Measurements from ENCODE around the gene ALDH18A1. TPM values are rescaled to one million over a fixed set of nuclear protein-coding genes. Genes with fewer than 3 reads are reported as not detected.
"Not testable (repeated sequence)": the region's sequence is repeated elsewhere in the genome, so short reads cannot be mapped to it uniquely, and the experiment has no call there.

Gene ALDH18A1
- total RNA-seq, 2 experiments from 2014 or later, result 46.8 to 48.7 TPM

DNA sequence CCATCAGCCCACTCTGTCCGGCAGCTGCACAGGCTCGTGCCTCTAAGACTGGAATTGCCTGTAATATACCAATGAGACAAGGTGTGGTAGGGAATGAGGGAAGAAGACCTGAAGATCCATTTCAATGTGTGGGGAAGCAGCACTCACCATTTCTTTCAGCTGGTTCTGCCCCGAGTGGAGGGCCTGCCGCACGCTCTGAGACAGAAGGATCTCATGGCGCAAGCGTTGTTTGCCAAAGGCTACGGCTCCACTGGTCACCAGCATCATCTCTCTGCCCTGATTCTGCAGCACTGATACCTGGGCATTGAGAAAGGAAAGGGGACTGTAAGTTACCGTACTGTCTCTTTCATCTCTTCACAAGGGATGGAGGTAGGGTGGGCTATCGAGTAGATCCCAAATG is 19.4 kb downstream of the ALDH18A1 start:
- Mint-ChIP-seq H3K27ac (no peak overlapping the region), H3K27me3 (no peaks in the 10 kb centered on the region), H3K9me3 (no peaks in the 10 kb centered on the region), H3K4me3 (no peak overlapping the region), H3K36me3 (peaks cover 42% of the 10 kb centered on the region), H3K4me1 (no peaks in the 10 kb centered on the region)
- no peak for DNase-seq
- no peak for ATAC-seq (ENCODE audit: low read depth)
- POLR2A ChIA-PET, result no interaction called here

GRCh38 chr10:95635319-95635733 is 21.2 kb downstream of the ALDH18A1 start:
- no peaks in the 10 kb centered on the region for H3K9me3 Mint-ChIP-seq
- H3K4me1 Mint-ChIP-seq, result no peaks in the 10 kb centered on the region
- peaks cover 47% of the 10 kb centered on the region for H3K36me3 Mint-ChIP-seq
- H3K27me3 Mint-ChIP-seq, result no peaks in the 10 kb centered on the region
- no peak overlapping the region for H3K4me3 Mint-ChIP-seq
- DNase-seq, result no peak
- POLR2A ChIA-PET, result no interaction called here
- no peak overlapping the region for H3K27ac Mint-ChIP-seq
- no peak for ATAC-seq (ENCODE audit: low read depth)

DNA sequence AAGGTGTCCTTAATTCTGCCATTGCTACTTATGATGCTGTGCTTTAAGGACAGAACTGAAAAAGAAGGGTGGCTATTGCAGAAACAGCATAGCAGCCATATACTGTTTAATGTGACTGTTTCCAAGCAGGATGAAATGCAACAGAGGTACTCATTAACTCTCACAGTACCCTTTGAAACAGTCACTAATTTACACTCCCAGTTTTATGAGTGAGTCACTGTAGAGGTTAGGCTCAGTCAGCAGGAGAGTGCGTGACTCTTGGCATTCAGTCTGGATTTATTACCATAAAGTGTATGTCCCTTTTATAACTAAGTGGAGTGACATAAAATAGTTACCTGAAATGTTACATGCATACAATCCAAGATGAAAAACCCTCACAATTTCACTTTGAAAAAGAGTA is 27.7 kb downstream of the ALDH18A1 start:
- Mint-ChIP-seq H3K4me3 (no peak overlapping the region), H3K9me3 (no peaks in the 10 kb centered on the region), H3K4me1 (peaks cover 6% of the 10 kb centered on the region), H3K36me3 (peaks cover 31% of the 10 kb centered on the region), H3K27ac (no peak overlapping the region), H3K27me3 (no peaks in the 10 kb centered on the region)
- POLR2A ChIA-PET, result no interaction called here
- ATAC-seq (ENCODE audit: low read depth) (no peak), DNase-seq (no peak)

- Mint-ChIP-seq H3K27ac (no peak overlapping the region), H3K4me3 (no peak overlapping the region), H3K27me3 (no peaks in the 10 kb centered on the region), H3K9me3 (no peaks in the 10 kb centered on the region), H3K36me3 (peaks cover 16% of the 10 kb centered on the region), H3K4me1 (peaks cover 6% of the 10 kb centered on the region)
- no peak for DNase-seq
- ATAC-seq (ENCODE audit: low read depth), result no peak
- POLR2A ChIA-PET, result no interaction called here
Observed at GRCh38 chr10:95626500-95626899, 30.0 kb downstream of the ALDH18A1 start.

DNA sequence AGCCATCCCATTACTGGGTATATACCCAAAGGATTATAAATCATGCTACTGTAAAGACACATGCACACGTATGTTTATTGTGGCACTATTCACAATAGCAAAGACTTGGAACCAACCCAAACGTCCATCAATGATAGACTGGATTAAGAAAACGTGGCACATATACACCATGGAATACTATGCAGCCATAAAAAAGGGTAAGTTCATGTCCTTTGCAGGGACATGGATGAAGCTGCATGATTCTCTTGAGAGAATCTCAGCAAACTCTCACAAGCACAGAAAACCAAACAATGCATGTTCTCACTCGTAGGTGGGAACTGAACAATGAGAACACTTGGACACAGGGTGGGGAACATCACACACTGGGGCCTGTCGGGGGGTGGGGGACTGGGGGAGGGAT is 36.1 kb downstream of the ALDH18A1 start:
- ATAC-seq (ENCODE audit: low read depth); H3K27me3 Mint-ChIP-seq; H3K9me3 Mint-ChIP-seq; H3K27ac Mint-ChIP-seq; H3K4me3 Mint-ChIP-seq; H3K4me1 Mint-ChIP-seq; POLR2A ChIA-PET; DNase-seq: not testable (repeated sequence)
- peaks cover 30% of the 10 kb centered on the region for H3K36me3 Mint-ChIP-seq

DNA sequence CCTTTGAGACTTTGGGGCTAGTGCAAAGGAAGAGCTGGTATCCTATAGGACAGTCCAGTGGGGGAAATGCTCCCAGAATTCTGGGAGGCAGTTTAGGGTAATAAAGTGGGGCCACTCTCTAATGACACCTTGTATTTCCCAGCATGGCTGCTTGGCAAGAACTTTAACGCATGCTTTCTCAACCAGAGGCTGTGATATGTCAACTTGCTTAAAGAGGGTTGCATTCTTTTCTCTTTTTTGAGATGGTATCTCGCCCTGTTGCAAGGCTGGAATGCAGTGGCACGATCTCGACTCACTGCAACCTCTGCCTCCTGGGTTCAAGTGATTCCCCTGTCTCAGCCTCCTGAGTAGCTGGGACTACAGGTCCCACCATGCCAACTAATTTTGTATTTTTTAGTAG is 38.4 kb downstream of the ALDH18A1 start:
- no peak for ATAC-seq (ENCODE audit: low read depth)
- no peaks in the 10 kb centered on the region for H3K9me3 Mint-ChIP-seq
- H3K4me3 Mint-ChIP-seq, result no peak overlapping the region
- no peak overlapping the region for H3K27ac Mint-ChIP-seq
- POLR2A ChIA-PET, result no interaction called here
- H3K4me1 Mint-ChIP-seq, result no peaks in the 10 kb centered on the region
- peaks cover 33% of the 10 kb centered on the region for H3K36me3 Mint-ChIP-seq
- no peak for DNase-seq
- no peaks in the 10 kb centered on the region for H3K27me3 Mint-ChIP-seq

GRCh38 chr10:95616446-95616845 is 40.1 kb downstream of the ALDH18A1 start:
- H3K4me1 Mint-ChIP-seq, result no peaks in the 10 kb centered on the region
- H3K4me3 Mint-ChIP-seq, result no peak overlapping the region
- no peak for DNase-seq
- no peaks in the 10 kb centered on the region for H3K9me3 Mint-ChIP-seq
- peaks cover 35% of the 10 kb centered on the region for H3K36me3 Mint-ChIP-seq
- POLR2A ChIA-PET, result no interaction called here
- H3K27me3 Mint-ChIP-seq, result no peaks in the 10 kb centered on the region
- ATAC-seq (ENCODE audit: low read depth), result no peak
- no peak overlapping the region for H3K27ac Mint-ChIP-seq

- peaks cover 17% of the 10 kb centered on the region for H3K36me3 Mint-ChIP-seq
Observed at GRCh38 chr10:95613330-95613729, 43.2 kb downstream of the ALDH18A1 start.

GRCh38 chr10:95610727-95611126 is 45.8 kb downstream of the ALDH18A1 start:
- POLR2A ChIA-PET, result no interaction called here
- H3K27me3 Mint-ChIP-seq, result no peaks in the 10 kb centered on the region
- DNase-seq, result no peak
- no peak overlapping the region for H3K27ac Mint-ChIP-seq
- no peaks in the 10 kb centered on the region for H3K9me3 Mint-ChIP-seq
- no peak for ATAC-seq (ENCODE audit: low read depth)
- H3K36me3 Mint-ChIP-seq, result peaks cover 21% of the 10 kb centered on the region
- H3K4me1 Mint-ChIP-seq, result no peaks in the 10 kb centered on the region
- H3K4me3 Mint-ChIP-seq, result no peak overlapping the region

More at GRCh38 chr10:95613330-95613729, 43.2 kb downstream of the ALDH18A1 start:
- Mint-ChIP-seq H3K4me3 (no peak overlapping the region), H3K27ac (no peak overlapping the region), H3K27me3 (no peaks in the 10 kb centered on the region), H3K4me1 (no peaks in the 10 kb centered on the region), H3K9me3 (no peaks in the 10 kb centered on the region)
- POLR2A ChIA-PET, result no interaction called here
- ATAC-seq (ENCODE audit: low read depth), result no peak
- DNase-seq, result no peak

- POLR2A ChIA-PET, result no interaction called here
- Mint-ChIP-seq H3K4me3 (no peak overlapping the region), H3K9me3 (no peaks in the 10 kb centered on the region), H3K36me3 (peaks cover 12% of the 10 kb centered on the region), H3K4me1 (no peaks in the 10 kb centered on the region), H3K27me3 (no peaks in the 10 kb centered on the region), H3K27ac (no peak overlapping the region)
- ATAC-seq (ENCODE audit: low read depth), result no peak
- DNase-seq, result no peak
Observed at GRCh38 chr10:95606922-95607321, 49.6 kb downstream of the ALDH18A1 start.

DNA sequence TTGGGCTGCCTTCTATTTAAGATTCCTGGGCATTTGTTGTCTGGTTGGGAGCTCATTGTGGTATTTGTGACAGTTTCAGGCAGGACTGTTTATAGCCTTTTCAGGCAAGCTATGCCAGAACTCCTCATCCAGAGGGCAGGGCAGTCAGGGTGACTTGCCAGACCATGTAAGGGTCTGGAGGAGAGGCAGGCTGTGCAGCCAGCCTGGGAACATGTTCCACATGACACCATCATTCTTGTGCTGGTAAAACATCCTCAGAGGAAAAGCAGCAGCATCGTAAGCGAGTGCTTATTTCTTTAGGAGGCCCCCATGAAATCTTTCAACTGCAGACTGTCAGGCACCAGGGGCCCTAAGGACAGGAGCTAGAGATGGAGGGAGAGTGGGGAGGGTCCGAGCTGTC is 51.3 kb downstream of the ALDH18A1 start:
- H3K36me3 Mint-ChIP-seq, result peaks cover 7% of the 10 kb centered on the region
- H3K4me3 Mint-ChIP-seq, result no peak overlapping the region

DNA sequence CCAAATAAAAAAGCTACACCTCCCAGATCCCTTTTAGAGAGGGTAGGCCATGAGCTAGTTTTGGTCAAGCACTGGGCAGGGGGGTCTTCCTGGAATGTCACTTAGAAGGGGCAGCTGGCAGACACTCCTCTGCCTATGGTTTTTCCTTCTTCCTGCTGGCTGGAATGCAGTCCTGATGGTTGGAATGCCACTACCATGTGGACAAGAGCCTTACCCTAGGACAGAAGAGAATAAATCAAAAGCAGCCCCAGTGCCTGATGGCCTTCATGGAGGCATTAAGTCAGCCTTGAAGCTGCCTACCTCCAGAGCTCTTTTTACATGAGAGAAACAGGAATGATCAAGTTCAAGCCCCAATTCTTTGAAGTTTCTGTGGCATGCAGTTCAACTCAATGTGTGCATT is 51.9 kb downstream of the ALDH18A1 start:
- ATAC-seq (ENCODE audit: low read depth) (no peak), DNase-seq (no peak)
- H3K27ac Mint-ChIP-seq, result no peak overlapping the region
- POLR2A ChIA-PET, result no interaction called here
- peaks cover 7% of the 10 kb centered on the region for H3K36me3 Mint-ChIP-seq
- H3K27me3 Mint-ChIP-seq, result no peaks in the 10 kb centered on the region
- no peak overlapping the region for H3K4me3 Mint-ChIP-seq
- no peaks in the 10 kb centered on the region for H3K9me3 Mint-ChIP-seq
- no peaks in the 10 kb centered on the region for H3K4me1 Mint-ChIP-seq

More for the DNA sequence above, 51.3 kb downstream of the ALDH18A1 start:
- Mint-ChIP-seq H3K27me3 (no peaks in the 10 kb centered on the region), H3K4me1 (no peaks in the 10 kb centered on the region), H3K9me3 (no peaks in the 10 kb centered on the region), H3K27ac (no peak overlapping the region)
- POLR2A ChIA-PET, result no interaction called here
- ATAC-seq (ENCODE audit: low read depth) (no peak), DNase-seq (no peak)

DNA sequence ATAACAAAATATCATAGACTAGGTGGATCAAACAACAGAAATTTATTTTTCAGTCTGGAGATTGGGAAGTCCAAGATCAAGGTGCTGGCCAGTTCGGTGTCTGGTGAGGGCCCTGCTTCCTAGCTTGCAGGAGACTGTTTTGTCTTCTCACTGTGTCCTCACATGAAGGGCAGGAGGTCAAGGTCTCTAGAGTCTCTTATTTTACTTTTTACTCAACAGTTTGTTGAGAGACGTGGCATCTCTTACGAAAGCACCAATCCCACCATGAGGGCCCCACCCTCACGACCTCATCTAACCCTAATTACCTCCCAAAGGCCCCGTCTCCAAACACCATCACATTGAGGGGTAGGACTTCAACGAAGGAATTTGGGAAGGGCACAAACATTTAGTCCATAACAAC is 54.1 kb downstream of the ALDH18A1 start:
- H3K4me3 Mint-ChIP-seq, result no peak overlapping the region
- ATAC-seq (ENCODE audit: low read depth) (no peak), DNase-seq (no peak)
- H3K27ac Mint-ChIP-seq, result no peak overlapping the region
- POLR2A ChIA-PET, result no interaction called here
- peaks cover 6% of the 10 kb centered on the region for H3K27me3 Mint-ChIP-seq
- peaks cover 4% of the 10 kb centered on the region for H3K36me3 Mint-ChIP-seq
- no peaks in the 10 kb centered on the region for H3K4me1 Mint-ChIP-seq
- H3K9me3 Mint-ChIP-seq, result no peaks in the 10 kb centered on the region

DNA sequence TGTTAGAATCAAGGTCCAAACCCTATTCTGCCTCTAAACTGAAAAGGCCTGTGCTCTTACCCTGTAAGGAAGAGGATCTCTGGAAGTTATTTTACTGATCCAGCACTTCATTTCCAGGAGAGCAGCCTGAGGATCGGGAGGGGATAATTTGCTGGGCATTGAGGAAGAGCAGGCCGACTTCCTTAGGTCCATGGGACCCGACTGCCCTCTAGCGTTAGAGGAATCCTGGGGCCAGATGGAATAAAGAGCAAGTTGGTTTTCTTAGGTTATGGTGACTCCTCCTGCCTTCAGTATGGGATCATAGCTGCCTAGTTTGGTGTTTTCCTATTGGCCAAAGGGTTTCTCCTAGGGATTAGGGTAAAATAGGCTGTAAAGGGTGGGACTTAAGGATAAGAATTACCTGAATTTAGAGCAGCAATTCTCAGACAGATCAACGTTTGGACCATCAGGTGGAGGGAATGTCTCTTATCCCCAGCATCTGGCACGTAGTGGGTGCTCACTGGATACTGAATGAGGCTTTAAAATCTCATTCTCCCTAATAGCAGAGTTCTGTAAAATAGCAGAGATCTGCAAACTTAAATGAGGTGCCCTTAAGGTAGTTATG is 55.3 kb downstream of the ALDH18A1 start:
- ATAC-seq (ENCODE audit: low read depth) (no peak), DNase-seq (peak; percentile 40)
- no peak overlapping the region for H3K4me3 Mint-ChIP-seq
- H3K27ac Mint-ChIP-seq, result no peak overlapping the region
- peaks cover 10% of the 10 kb centered on the region for H3K27me3 Mint-ChIP-seq
- POLR2A ChIA-PET, result no interaction called here
- H3K36me3 Mint-ChIP-seq, result peaks cover 1% of the 10 kb centered on the region
- H3K4me1 Mint-ChIP-seq, result no peaks in the 10 kb centered on the region
- no peaks in the 10 kb centered on the region for H3K9me3 Mint-ChIP-seq

- no peak for ATAC-seq (ENCODE audit: low read depth)
- POLR2A ChIA-PET, result no interaction called here
- DNase-seq, result no peak
- Mint-ChIP-seq H3K27ac (no peak overlapping the region), H3K27me3 (peaks cover 10% of the 10 kb centered on the region), H3K9me3 (no peaks in the 10 kb centered on the region), H3K36me3 (no peaks in the 10 kb centered on the region), H3K4me1 (no peaks in the 10 kb centered on the region), H3K4me3 (no peak overlapping the region)
Observed at GRCh38 chr10:95600158-95600557, 56.4 kb downstream of the ALDH18A1 start.
